C4-2B (cell line): Measurements from ENCODE around the gene ELMO2.

ENCODE experiments used
- H3K27ac ChIP-seq: fragments of 450-650 bp; 2 replicates; pipeline ENCODE4 v1.5.1; 2017
- ZFX ChIP-seq: fragments of 450-650 bp; IDR thresholded peaks from 2 replicates; pipeline ENCODE4 v1.6.1; 2017
- TF ChIP-seq, protein P1 (sequence below): fragments of 450-650 bp; conservative IDR thresholded peaks from 2 replicates; pipeline ENCODE4 v1.5.1; 2017; ENCODE audit warnings: mild to moderate bottlenecking

The ELMO2 gene, protein sequence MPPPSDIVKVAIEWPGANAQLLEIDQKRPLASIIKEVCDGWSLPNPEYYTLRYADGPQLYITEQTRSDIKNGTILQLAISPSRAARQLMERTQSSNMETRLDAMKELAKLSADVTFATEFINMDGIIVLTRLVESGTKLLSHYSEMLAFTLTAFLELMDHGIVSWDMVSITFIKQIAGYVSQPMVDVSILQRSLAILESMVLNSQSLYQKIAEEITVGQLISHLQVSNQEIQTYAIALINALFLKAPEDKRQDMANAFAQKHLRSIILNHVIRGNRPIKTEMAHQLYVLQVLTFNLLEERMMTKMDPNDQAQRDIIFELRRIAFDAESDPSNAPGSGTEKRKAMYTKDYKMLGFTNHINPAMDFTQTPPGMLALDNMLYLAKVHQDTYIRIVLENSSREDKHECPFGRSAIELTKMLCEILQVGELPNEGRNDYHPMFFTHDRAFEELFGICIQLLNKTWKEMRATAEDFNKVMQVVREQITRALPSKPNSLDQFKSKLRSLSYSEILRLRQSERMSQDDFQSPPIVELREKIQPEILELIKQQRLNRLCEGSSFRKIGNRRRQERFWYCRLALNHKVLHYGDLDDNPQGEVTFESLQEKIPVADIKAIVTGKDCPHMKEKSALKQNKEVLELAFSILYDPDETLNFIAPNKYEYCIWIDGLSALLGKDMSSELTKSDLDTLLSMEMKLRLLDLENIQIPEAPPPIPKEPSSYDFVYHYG

DNA sequence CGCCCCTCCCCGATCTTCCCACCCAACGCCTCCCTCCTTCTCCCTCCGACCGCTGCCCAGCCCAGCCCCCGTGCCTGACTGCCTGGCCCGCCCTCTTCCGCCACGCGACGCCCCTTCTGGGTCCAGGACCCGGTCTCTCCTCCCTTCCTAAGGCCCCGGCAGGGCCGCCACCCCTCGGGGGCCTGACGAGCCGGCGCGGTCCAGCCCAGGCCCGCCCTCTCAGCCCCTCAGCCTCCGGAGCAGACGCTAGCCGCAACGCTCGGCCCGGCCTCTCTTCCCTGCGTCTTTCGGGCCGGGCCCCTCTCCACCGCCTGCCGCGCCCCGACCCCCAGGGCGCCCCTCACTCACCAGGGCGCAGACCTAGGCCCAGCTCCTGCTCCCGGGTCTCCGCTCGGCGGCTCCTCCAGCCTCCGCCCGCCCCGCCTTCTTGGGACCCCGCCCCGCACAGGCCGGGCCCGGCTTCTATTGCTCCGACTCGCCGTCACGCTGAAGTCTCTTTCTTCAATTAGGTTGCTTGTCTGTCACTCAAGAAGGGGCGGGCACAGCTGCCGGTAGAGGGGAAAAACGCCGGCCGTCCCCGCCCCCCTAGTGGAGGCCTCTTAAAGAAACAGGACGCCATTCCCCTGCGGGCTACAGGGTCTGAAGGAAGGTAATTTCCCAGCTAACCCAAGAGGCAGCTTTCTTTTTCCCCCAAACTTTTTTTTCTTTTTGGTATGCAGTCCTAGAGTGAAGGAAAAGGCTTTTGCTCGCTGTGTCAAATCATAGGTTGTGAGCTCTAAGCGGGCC is at the start of gene ELMO2:
ELMO2 (minus strand) TSS at position 416 of the 786 bp plus-strand sequence. CDS start 12,133 bp downstream, outside the sequence.
- TF ChIP-seq ZFX, result peak; percentile 84
- TF ChIP-seq, protein P1, sequence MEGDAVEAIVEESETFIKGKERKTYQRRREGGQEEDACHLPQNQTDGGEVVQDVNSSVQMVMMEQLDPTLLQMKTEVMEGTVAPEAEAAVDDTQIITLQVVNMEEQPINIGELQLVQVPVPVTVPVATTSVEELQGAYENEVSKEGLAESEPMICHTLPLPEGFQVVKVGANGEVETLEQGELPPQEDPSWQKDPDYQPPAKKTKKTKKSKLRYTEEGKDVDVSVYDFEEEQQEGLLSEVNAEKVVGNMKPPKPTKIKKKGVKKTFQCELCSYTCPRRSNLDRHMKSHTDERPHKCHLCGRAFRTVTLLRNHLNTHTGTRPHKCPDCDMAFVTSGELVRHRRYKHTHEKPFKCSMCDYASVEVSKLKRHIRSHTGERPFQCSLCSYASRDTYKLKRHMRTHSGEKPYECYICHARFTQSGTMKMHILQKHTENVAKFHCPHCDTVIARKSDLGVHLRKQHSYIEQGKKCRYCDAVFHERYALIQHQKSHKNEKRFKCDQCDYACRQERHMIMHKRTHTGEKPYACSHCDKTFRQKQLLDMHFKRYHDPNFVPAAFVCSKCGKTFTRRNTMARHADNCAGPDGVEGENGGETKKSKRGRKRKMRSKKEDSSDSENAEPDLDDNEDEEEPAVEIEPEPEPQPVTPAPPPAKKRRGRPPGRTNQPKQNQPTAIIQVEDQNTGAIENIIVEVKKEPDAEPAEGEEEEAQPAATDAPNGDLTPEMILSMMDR, result no peak
- H3K27ac ChIP-seq, result peak within 1 kb of the TSS; percentile 74

DNA sequence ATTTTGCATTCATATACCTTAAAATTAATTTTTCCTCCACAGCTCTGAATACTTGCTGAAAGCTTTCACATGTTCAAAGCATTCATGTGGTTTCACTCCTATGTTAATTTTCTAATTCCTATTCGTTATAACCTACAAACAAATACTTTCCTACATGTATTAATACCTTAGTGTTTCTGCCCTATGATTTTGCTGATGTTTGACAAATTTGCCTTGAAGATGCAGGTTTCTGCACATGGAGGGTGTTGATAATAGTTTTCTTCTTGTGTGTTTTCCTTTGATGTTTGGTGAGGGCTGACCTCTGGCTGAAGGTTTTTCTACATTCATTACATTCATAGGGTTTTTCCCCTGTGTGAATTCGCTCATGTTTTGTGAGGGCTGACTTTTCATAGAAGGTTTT is 49.3 kb upstream of the ELMO2 start:
- H3K27ac ChIP-seq, result no peak overlapping the region
- no peak for TF ChIP-seq ZFX
- TF ChIP-seq, protein P1, result no peak

DNA sequence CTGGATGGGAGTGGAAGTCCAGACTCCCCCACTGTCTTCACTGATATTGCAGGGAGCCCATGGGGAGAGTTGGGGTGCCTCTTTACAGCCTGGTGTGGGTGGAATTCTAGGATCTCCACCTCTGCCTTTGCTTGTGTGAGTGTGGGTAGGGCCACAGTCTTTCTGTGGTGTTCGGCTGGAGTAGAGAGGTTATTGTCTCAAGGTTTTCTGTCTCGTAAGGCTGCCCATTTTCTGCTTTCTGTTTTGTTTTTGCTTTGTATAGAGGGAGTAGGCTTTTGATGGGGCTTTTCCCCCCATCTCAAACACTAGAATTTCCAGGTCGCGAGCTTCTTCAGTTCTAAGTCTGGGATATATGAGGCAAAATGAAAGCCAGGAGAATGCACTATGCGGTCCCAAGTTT is 40.4 kb upstream of the ELMO2 start:
- no peak overlapping the region for H3K27ac ChIP-seq
- TF ChIP-seq, protein P1, result no peak
- TF ChIP-seq ZFX, result no peak

DNA sequence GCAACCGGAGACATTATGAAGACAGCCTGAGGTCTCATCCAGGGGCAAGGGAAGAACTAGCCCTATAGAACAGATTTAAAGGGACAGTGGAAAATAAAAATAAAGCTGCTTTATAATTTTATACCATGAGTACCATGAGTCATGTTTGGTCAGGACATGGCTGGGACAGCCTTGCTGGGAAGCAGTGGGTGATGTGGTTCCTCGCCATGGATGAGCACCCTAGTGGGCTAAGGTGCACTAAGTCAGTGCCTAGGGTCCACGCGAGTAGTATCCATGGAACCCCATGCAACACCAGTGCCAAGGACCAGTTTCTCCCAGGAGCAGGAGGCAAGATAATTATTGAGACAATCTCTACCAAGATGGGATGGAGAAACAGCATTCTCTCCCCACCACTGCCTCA is 33.4 kb upstream of the ELMO2 start:
- TF ChIP-seq ZFX, result no peak
- TF ChIP-seq, protein P1, result no peak
- H3K27ac ChIP-seq, result no peak overlapping the region

DNA sequence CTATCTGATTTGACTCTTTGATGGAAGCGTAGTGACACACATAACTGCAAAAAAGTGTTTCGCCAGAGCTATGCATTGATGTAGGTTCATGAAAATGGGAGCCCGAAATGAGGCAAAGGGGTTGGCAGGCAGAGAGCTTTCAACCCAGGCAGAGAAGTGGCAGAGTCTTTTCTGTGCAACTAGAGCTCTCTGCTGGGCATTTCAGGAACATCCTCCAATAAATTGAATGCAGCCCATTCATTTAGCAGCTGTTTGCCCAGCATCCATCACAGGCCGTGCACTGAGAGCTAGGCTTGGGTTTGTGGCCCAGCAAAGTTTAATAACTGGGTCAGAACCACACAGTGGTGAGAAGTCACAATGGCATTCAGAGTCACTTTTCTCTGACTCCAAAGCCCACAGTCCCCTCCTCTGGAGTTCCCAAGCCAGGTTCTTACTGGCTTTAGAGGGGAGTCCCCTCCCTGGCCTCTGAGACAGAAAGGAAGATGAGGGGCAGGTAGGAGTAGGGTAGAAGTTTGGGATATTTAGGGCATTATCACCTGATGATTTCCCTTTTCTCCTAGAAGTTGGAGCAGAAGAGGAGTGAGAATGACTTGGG is 31.8 kb upstream of the ELMO2 start:
- TF ChIP-seq, protein P1, result peak; percentile 49
- no peak for TF ChIP-seq ZFX
- no peak overlapping the region for H3K27ac ChIP-seq

DNA sequence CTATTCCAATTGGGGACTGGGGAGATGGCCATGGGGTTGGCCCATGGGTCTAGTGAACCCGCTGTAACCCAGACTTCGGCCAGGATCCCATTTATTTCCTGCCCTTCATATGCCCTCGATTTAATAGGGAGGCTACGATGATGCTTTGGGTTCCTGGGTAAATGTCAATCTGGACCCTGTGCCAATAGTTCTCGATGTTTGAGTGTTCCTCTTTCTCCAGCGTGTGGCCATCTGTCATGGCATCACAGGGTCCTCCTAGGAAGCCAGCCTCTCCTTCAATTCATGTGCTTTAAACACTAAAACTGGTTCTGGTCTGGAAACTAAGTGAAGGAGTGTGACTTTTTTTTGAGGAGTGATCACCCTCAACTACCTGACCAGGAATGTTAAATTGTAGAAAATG is 28.7 kb upstream of the ELMO2 start:
- no peak overlapping the region for H3K27ac ChIP-seq
- TF ChIP-seq ZFX, result no peak
- TF ChIP-seq, protein P1, result no peak
